Upper lobe of left lung (tissue), 6 donors: ENCODE data around the gene MLLT1. TPM values are rescaled to one million over a fixed set of nuclear protein-coding genes. Genes with fewer than 3 reads are reported as not detected.

Source experiments
- ATAC-seq, 2 donors: fragments of 200-7000 bp; cut with Tn5 transposase; one replicate each; pipeline ENCODE4 v1.9.1; 2022; ENCODE audit warnings: mild to moderate bottlenecking in 2 of 2, moderate library complexity in 2 of 2; ENCODE audit not compliant: low FRiP score in 2 of 2
- DNase-seq, 2 donors: peaks; one replicate each; pipeline ENCODE4 v3.0.0-alpha.2; 2019 to 2020
- H3K27ac ChIP-seq, 4 donors: fragments of 200-600 bp; sonication (generic); one replicate each; pipeline ENCODE4 v1.5.1; 2016 to 2019
- H3K27me3 ChIP-seq, 4 donors: fragments of 200-600 bp; sonication (generic); one replicate each; pipeline ENCODE4 v1.5.1; 2017 to 2019
- H3K36me3 ChIP-seq, 4 donors: fragments of 200-600 bp; sonication (generic); one replicate each; pipeline ENCODE4 v1.5.1; 2016 to 2019
- H3K4me1 ChIP-seq, 4 donors: fragments of 200-600 bp; sonication (generic); one replicate each; pipeline ENCODE4 v1.5.1; 2018 to 2019
- H3K4me3 ChIP-seq, 4 donors: fragments of 200-600 bp; sonication (generic); one replicate each; pipeline ENCODE4 v1.5.1; 2017 to 2019; ENCODE audit warnings: mild to moderate bottlenecking in 2 of 4, moderate library complexity in 1 of 4
- H3K9me3 ChIP-seq, 4 donors: fragments of 200-600 bp; sonication (generic); one replicate each; pipeline ENCODE4 v1.5.1; 2018 to 2019
- EP300 ChIP-seq, 4 donors: sonication (generic); formaldehyde crosslinking; IDR thresholded peaks; one replicate each; pipeline ENCODE4 v1.5.1; 2017; ENCODE audit warnings: antibody characterized with exemption in 4 of 4, control low read depth in 2 of 4
- POLR2A ChIP-seq, 4 donors: fragments of 450-650 bp; IDR thresholded peaks; one replicate each; pipeline ENCODE4 v1.5.1; 2016 to 2017; ENCODE audit warnings: antibody characterized with exemption in 4 of 4, mild to moderate bottlenecking in 2 of 4
- POLR2AphosphoS5 ChIP-seq, 2 donors: sonication (generic); formaldehyde crosslinking; IDR thresholded peaks; one replicate each; pipeline ENCODE4 v1.5.1; 2017; ENCODE audit warnings: antibody characterized with exemption in 2 of 2
- WGBS, 2 donors: methylation state at CpG; one replicate each; pipeline ENCODE4 v1.1.5; 2017 to 2018; 5-methylcytosine and 5-hydroxymethylcytosine counted together
- total RNA-seq, 6 donors: library from RNA; depleted of rRNA in 4 of 6; stranded (reverse); fragments of >200 nt in 4 of 6; gene quantifications; one replicate each; pipeline versions ENCODE4 v1.1.0 to v1.2.1, GENCODE V29; 2016 to 2021
- TF ChIP-seq, protein P1 (sequence below), 6 experiments: fragments of 450-650 bp in 4 of 6; fragments of 200-600 bp in 2 of 6; sonication (generic) in 2 of 6; IDR thresholded peaks; one replicate each; pipeline ENCODE4 v1.5.1; 2016 to 2019; ENCODE audit warnings: antibody characterized with exemption in 6 of 6
- donor health status: DM: no; HTN: no; CAD: no; lungs with moderate emphysema.
- donor health status: DM: no; HTN: yes; CAD: no; lungs with severe emphysema.

The MLLT1 gene
- total RNA-seq, 6 donors from 2014 or later = 22.1 to 98.9 (median 49.3) TPM

DNA sequence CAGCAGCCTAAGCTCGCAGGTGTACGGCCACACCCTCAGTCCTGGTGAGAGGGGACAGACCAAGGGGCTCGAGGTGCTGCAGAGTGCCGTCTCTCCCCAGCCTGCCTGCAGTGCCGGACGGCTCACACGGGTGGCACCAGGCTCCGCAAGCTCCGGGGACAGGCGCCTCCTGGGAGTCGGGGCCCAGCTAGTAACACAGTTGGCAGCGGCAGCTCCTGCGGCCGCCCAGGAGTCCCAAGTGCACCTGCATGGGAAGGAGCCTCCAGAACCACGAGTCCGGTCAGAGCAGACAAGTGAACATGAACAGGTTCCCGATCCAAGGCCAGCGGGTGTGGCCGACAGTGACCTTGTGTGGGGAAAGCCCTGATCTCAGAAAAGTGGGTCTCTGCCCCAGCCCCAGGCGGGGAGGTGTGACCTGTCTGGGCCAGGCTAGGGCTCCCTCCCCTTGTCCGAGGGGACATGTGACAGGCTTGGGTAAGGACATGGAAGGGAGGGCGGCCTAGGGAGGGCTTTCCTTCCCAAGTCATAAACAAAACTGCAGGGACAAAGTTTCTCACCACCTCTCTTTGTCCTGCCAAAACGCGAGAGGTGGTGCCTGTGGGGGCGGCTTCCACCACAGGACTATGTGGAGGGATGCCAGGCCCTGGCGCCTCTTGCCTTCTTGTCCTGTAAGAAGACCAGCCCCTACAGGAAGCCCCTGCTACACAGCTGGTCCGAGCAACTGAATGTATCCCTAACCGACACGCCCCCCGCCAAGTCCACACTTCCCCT, 46.5 kb downstream of the MLLT1 start:
- Histone ChIP-seq H3K9me3 (no peaks in the 10 kb centered on the region), H3K27me3 (no peaks in the 10 kb centered on the region), H3K4me1 (peaks cover 61 to 93% (median 73%) of the 10 kb centered on the region in 4 donors), H3K27ac (peak overlapping the region; percentile 88 to 92 (median 89)), H3K4me3 (peak overlapping the region in 2 of 4 donors; percentile 10 to 28), H3K36me3 (peaks cover 0 to 12% (median 10%) of the 10 kb centered on the region in 4 donors)
- peak; percentile 16 to 67 for ATAC-seq
- WGBS, 2 donors = 24 to 47% methylated on average over 7 to 30 of the region's 30 CpGs
- peak; percentile 82 to 84 for DNase-seq
- TF ChIP-seq, protein P1, sequence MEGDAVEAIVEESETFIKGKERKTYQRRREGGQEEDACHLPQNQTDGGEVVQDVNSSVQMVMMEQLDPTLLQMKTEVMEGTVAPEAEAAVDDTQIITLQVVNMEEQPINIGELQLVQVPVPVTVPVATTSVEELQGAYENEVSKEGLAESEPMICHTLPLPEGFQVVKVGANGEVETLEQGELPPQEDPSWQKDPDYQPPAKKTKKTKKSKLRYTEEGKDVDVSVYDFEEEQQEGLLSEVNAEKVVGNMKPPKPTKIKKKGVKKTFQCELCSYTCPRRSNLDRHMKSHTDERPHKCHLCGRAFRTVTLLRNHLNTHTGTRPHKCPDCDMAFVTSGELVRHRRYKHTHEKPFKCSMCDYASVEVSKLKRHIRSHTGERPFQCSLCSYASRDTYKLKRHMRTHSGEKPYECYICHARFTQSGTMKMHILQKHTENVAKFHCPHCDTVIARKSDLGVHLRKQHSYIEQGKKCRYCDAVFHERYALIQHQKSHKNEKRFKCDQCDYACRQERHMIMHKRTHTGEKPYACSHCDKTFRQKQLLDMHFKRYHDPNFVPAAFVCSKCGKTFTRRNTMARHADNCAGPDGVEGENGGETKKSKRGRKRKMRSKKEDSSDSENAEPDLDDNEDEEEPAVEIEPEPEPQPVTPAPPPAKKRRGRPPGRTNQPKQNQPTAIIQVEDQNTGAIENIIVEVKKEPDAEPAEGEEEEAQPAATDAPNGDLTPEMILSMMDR (IDR thresholded peaks at IDR 0.05) = no peak
- TF ChIP-seq POLR2AphosphoS5 (IDR thresholded peaks at IDR 0.05) = peak; percentile 15 to 70
- TF ChIP-seq EP300 (IDR thresholded peaks at IDR 0.05) = peak in 2 of 4 donors; percentile 5 to 42

DNA sequence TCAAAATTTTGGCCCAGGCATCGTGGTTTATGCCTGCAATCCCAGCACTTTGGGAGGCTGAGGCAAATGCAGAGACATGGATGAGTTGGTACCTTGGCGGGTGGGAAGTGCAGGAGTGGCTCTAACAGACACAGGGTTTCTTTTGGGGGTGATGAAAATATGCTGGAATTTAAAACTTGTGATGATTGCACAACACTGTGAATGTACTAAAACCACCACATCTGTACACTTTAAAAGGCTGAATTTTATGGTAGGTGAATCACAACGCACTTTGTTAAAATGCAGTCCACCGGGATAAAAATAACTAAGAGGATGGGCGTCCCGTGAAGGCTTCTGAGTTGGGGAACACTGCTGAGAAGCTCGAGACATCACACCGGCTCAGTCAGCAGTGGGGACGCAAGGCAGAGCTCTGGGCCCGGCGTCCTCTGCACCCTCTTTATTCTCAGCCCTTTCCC, 47.1 kb downstream of the MLLT1 start:
- Histone ChIP-seq H3K36me3 (peaks cover 0 to 12% (median 10%) of the 10 kb centered on the region in 4 donors), H3K9me3 (no peaks in the 10 kb centered on the region), H3K27me3 (no peaks in the 10 kb centered on the region), H3K27ac (peak overlapping the region; percentile 85 to 90 (median 88)), H3K4me1 (peaks cover 55 to 90% (median 70%) of the 10 kb centered on the region in 4 donors), H3K4me3 (no peak overlapping the region)
- DNase-seq (no peak), ATAC-seq (peak in 1 of 2 donors; percentile 30)
- 39 to 47% methylated on average over 10 to 11 of the region's 11 CpGs for WGBS, 2 donors
- no peak for TF ChIP-seq EP300 (IDR thresholded peaks at IDR 0.05)
- no peak for TF ChIP-seq POLR2AphosphoS5 (IDR thresholded peaks at IDR 0.05)
- TF ChIP-seq, protein P1 (IDR thresholded peaks at IDR 0.05) = no peak
- TF ChIP-seq POLR2A (IDR thresholded peaks at IDR 0.05) = no peak

DNA sequence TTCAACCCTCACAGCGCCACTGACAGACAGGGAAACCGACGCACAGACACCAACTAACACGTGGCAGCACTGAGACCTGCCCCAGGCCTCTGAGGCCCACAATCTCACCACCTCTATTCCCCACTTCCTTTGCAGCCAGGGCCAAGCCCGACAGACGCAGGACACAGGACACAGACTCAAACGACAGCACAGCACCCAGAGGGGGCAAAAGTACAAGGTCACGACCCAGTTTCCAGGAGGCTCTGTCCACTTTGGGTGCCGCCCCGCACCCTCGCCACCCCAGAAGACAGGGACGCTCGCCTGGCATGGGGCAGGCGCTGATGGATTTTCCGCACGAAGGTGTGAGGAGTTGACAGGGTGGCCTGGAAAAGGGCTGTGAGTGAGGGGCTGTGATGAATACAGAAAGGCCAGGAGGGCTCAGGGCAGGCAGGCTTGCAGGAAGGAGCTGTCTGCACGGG, 48.8 kb downstream of the MLLT1 start:
- Histone ChIP-seq H3K36me3 (peaks cover 0 to 28% (median 23%) of the 10 kb centered on the region in 4 donors), H3K9me3 (no peaks in the 10 kb centered on the region), H3K4me1 (peaks cover 43 to 74% (median 56%) of the 10 kb centered on the region in 4 donors), H3K27ac (peak overlapping the region in 2 of 4 donors; percentile 42 to 90), H3K4me3 (no peak overlapping the region), H3K27me3 (no peaks in the 10 kb centered on the region)
- ATAC-seq (no peak), DNase-seq (peak in 1 of 2 donors; percentile 49)
- WGBS, 2 donors = 83 to 86% methylated on average over 15 to 16 of the region's 17 CpGs
- TF ChIP-seq POLR2AphosphoS5 (IDR thresholded peaks at IDR 0.05) (no peak), POLR2A (IDR thresholded peaks at IDR 0.05) (no peak), EP300 (IDR thresholded peaks at IDR 0.05) (no peak)
- TF ChIP-seq, protein P1 (IDR thresholded peaks at IDR 0.05) = no peak

DNA sequence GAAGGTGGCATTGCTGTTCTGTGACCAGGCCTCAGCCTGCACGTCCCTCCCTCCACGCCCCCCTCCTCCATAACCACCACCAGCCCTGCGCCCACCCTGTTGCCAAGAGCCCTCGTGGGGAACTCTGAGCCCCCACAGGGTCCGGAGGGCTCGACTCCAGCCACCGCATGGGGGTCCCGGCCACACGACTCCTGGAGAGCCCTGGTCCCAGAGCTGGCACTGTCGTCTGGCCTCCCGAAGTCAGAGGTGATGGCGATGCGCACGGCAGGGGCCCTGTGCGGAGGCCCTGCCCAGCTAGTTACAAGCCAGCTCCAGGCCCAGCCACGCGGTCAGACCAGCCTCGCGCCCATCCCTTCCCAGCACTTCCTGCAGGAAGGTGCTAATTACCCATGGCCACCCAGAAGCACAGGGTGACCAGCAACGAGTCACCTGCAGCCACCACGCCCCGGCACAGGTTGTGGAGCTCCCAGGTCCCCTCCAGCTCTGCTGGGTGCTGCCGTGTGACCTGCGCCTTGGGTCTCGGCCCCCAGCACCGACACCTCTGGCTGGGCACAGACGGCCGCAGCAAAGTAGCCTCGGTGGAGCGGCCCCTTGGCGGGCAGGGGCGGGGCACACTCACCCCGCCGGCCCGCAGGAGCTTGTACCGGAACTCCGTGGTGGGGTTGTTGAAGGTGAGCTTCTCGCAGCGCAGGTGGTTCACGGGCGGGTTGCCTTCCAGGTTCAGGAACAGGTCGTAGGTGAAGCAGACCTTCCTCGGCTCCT, 49.6 kb downstream of the MLLT1 start:
- H3K36me3 ChIP-seq = peaks cover 3 to 36% (median 30%) of the 10 kb centered on the region in 4 donors
- DNase-seq (peak in 1 of 2 donors; percentile 68), ATAC-seq (no peak)
- TF ChIP-seq, protein P1 (IDR thresholded peaks at IDR 0.05) = no peak
- no peaks in the 10 kb centered on the region for H3K27me3 ChIP-seq
- no peaks in the 10 kb centered on the region for H3K9me3 ChIP-seq
- peaks cover 34 to 65% (median 47%) of the 10 kb centered on the region in 4 donors for H3K4me1 ChIP-seq
- H3K27ac ChIP-seq = peak overlapping the region in 2 of 4 donors; percentile 61 to 90
- no peak overlapping the region for H3K4me3 ChIP-seq
- 89 to 95% methylated on average over 11 to 15 of the region's 43 CpGs for WGBS, 2 donors
